ENCODE data around the gene YEATS2. TPM values are rescaled to one million over a fixed set of nuclear protein-coding genes. Genes with fewer than 3 reads are reported as not detected.
"Not testable (repeated sequence)": the region's sequence is repeated elsewhere in the genome, so short reads cannot be mapped to it uniquely, and the experiment has no call there.

Gene YEATS2
- total and polyA plus RNA-seq, 2 donors (not counting 1 experiment from before 2014, with no cell fraction given), result 25.0 to 28.7 TPM

GRCh38 chr3:183680061-183680460, 17.5 kb upstream of the YEATS2 start:
- Histone ChIP-seq H2AFZ (ENCODE audit: low read length) (no peak overlapping the region), H3K36me3 (ENCODE audit: control insufficient read depth, insufficient read depth, low read length) (no peaks in the 10 kb centered on the region), H3K79me2 (ENCODE audit: control insufficient read depth, insufficient read depth, low read length) (no peaks in the 10 kb centered on the region), H3K27me3 (ENCODE audit: control insufficient read depth, insufficient read depth, low read length) (no peaks in the 10 kb centered on the region), H3K9me3 (ENCODE audit: control insufficient read depth, insufficient read depth, low read depth, low read length) (no peaks in the 10 kb centered on the region), H4K20me1 (ENCODE audit: control insufficient read depth, extremely low read depth, insufficient read depth, low read length) (no peaks in the 10 kb centered on the region), H3K27ac (ENCODE audit: insufficient read depth, low read length) (no peak overlapping the region), H3K4me2 (ENCODE audit: extremely low read depth, insufficient read depth, low read length) (no peak overlapping the region), H3K4me1 (ENCODE audit: control insufficient read depth, extremely low read depth, insufficient read depth, low read length) (no peaks in the 10 kb centered on the region), H3K4me3 (replicated peaks in 1 of 4; ENCODE audit: control extremely low read depth in 1 of 4, insufficient read depth in 1 of 4, low read depth in 3 of 4, low read length in 4 of 4) (no peak overlapping the region), H3K9ac (ENCODE audit: insufficient read depth, low read length) (no peak overlapping the region)
- TF ChIP-seq EZH2 (IDR thresholded peaks at IDR 0.05; ENCODE audit: low read length, missing control alignments) (no peak), CTCF (conservative IDR thresholded peaks at IDR 0.05 in 1 of 2, IDR thresholded peaks at IDR 0.05 in 1 of 2; ENCODE audit: low read depth in 1 of 2, low read length in 2 of 2) (no peak)
- DNase-seq (ENCODE audit: low read depth in 2 of 2), result no peak

GRCh38 chr3:183687705-183688104, 9.9 kb upstream of the YEATS2 start:
- no peak for DNase-seq (ENCODE audit: low read depth in 2 of 2)
- no peaks in the 10 kb centered on the region for H3K79me2 ChIP-seq (ENCODE audit: control insufficient read depth, insufficient read depth, low read length)
- H2AFZ ChIP-seq (ENCODE audit: low read length), result no peak overlapping the region
- H3K9me3 ChIP-seq (ENCODE audit: control insufficient read depth, insufficient read depth, low read depth, low read length), result no peaks in the 10 kb centered on the region
- no peak for TF ChIP-seq CTCF (conservative IDR thresholded peaks at IDR 0.05 in 1 of 2, IDR thresholded peaks at IDR 0.05 in 1 of 2; ENCODE audit: low read depth in 1 of 2, low read length in 2 of 2)
- TF ChIP-seq EZH2 (IDR thresholded peaks at IDR 0.05; ENCODE audit: low read length, missing control alignments), result no peak
- H3K4me3 ChIP-seq (replicated peaks in 1 of 4; ENCODE audit: control extremely low read depth in 1 of 4, insufficient read depth in 1 of 4, low read depth in 3 of 4, low read length in 4 of 4), result no peak overlapping the region
- no peaks in the 10 kb centered on the region for H3K4me1 ChIP-seq (ENCODE audit: control insufficient read depth, extremely low read depth, insufficient read depth, low read length)
- no peak overlapping the region for H3K4me2 ChIP-seq (ENCODE audit: extremely low read depth, insufficient read depth, low read length)
- H3K27ac ChIP-seq (ENCODE audit: insufficient read depth, low read length), result no peak overlapping the region
- no peaks in the 10 kb centered on the region for H3K36me3 ChIP-seq (ENCODE audit: control insufficient read depth, insufficient read depth, low read length)
- H3K27me3 ChIP-seq (ENCODE audit: control insufficient read depth, insufficient read depth, low read length), result no peaks in the 10 kb centered on the region
- H4K20me1 ChIP-seq (ENCODE audit: control insufficient read depth, extremely low read depth, insufficient read depth, low read length), result no peaks in the 10 kb centered on the region
- H3K9ac ChIP-seq (ENCODE audit: insufficient read depth, low read length), result no peak overlapping the region

- Histone ChIP-seq H3K79me2 (ENCODE audit: control insufficient read depth, insufficient read depth, low read length) (no peaks in the 10 kb centered on the region), H3K9ac (ENCODE audit: insufficient read depth, low read length) (no peak overlapping the region), H4K20me1 (ENCODE audit: control insufficient read depth, extremely low read depth, insufficient read depth, low read length) (no peaks in the 10 kb centered on the region), H3K4me2 (ENCODE audit: extremely low read depth, insufficient read depth, low read length) (no peak overlapping the region), H3K9me3 (ENCODE audit: control insufficient read depth, insufficient read depth, low read depth, low read length) (no peaks in the 10 kb centered on the region), H2AFZ (ENCODE audit: low read length) (no peak overlapping the region), H3K27ac (ENCODE audit: insufficient read depth, low read length) (no peak overlapping the region), H3K4me3 (replicated peaks in 1 of 4; ENCODE audit: control extremely low read depth in 1 of 4, insufficient read depth in 1 of 4, low read depth in 3 of 4, low read length in 4 of 4) (no peak overlapping the region), H3K36me3 (ENCODE audit: control insufficient read depth, insufficient read depth, low read length) (no peaks in the 10 kb centered on the region), H3K4me1 (ENCODE audit: control insufficient read depth, extremely low read depth, insufficient read depth, low read length) (no peaks in the 10 kb centered on the region), H3K27me3 (ENCODE audit: control insufficient read depth, insufficient read depth, low read length) (no peaks in the 10 kb centered on the region)
- no peak for TF ChIP-seq EZH2 (IDR thresholded peaks at IDR 0.05; ENCODE audit: low read length, missing control alignments)
- TF ChIP-seq CTCF (conservative IDR thresholded peaks at IDR 0.05 in 1 of 2, IDR thresholded peaks at IDR 0.05 in 1 of 2; ENCODE audit: low read depth in 1 of 2, low read length in 2 of 2), result no peak
- DNase-seq (ENCODE audit: low read depth in 2 of 2), result peak in 1 of 2 donors; percentile 41
These were observed 8.7 kb upstream of the YEATS2 start for GRCh38 chr3:183688874-183689273.

GRCh38 chr3:183689621-183690020, 8.0 kb upstream of the YEATS2 start:
- H3K4me1 ChIP-seq (ENCODE audit: control insufficient read depth, extremely low read depth, insufficient read depth, low read length); DNase-seq (ENCODE audit: low read depth in 2 of 2); H3K4me3 ChIP-seq (replicated peaks in 1 of 4; ENCODE audit: control extremely low read depth in 1 of 4, insufficient read depth in 1 of 4, low read depth in 3 of 4, low read length in 4 of 4); H3K9ac ChIP-seq (ENCODE audit: insufficient read depth, low read length); H3K9me3 ChIP-seq (ENCODE audit: control insufficient read depth, insufficient read depth, low read depth, low read length); H3K79me2 ChIP-seq (ENCODE audit: control insufficient read depth, insufficient read depth, low read length); H3K27me3 ChIP-seq (ENCODE audit: control insufficient read depth, insufficient read depth, low read length); H3K27ac ChIP-seq (ENCODE audit: insufficient read depth, low read length); H3K4me2 ChIP-seq (ENCODE audit: extremely low read depth, insufficient read depth, low read length); H3K36me3 ChIP-seq (ENCODE audit: control insufficient read depth, insufficient read depth, low read length); H4K20me1 ChIP-seq (ENCODE audit: control insufficient read depth, extremely low read depth, insufficient read depth, low read length); H2AFZ ChIP-seq (ENCODE audit: low read length): not testable (repeated sequence)
